ENCODE data around the gene TMEM53.

The TMEM53 gene

GRCh38 chr1:44719318-44719717 is 45.0 kb upstream of the TMEM53 start:
- Histone ChIP-seq H3K27ac (no peak overlapping the region), H3K27me3 (ENCODE audit: insufficient read depth, low read depth, severe bottlenecking) (no peaks in the 10 kb centered on the region), H3K4me3 (ENCODE audit: low read depth, low read length) (no peak overlapping the region), H3K36me3 (no peaks in the 10 kb centered on the region), H3K9me3 (ENCODE audit: severe bottlenecking) (no peaks in the 10 kb centered on the region)
- DNase-seq = no peak
- TF ChIP-seq CTCF (IDR thresholded peaks at IDR 0.05; ENCODE audit: low read depth, low read length) = no peak

- Histone ChIP-seq H3K36me3 (no peaks in the 10 kb centered on the region), H3K9me3 (ENCODE audit: severe bottlenecking) (no peaks in the 10 kb centered on the region), H3K27me3 (ENCODE audit: insufficient read depth, low read depth, severe bottlenecking) (no peaks in the 10 kb centered on the region), H3K4me3 (ENCODE audit: low read depth, low read length) (no peak overlapping the region), H3K27ac (no peak overlapping the region)
- no peak for DNase-seq
- TF ChIP-seq CTCF (IDR thresholded peaks at IDR 0.05; ENCODE audit: low read depth, low read length) = no peak
These were observed 43.8 kb upstream of the TMEM53 start for GRCh38 chr1:44718091-44718490.

- Histone ChIP-seq H3K27me3 (ENCODE audit: insufficient read depth, low read depth, severe bottlenecking) (no peaks in the 10 kb centered on the region), H3K27ac (no peak overlapping the region), H3K36me3 (no peaks in the 10 kb centered on the region), H3K4me3 (ENCODE audit: low read depth, low read length) (no peak overlapping the region), H3K9me3 (ENCODE audit: severe bottlenecking) (no peaks in the 10 kb centered on the region)
- DNase-seq = no peak
- no peak for TF ChIP-seq CTCF (IDR thresholded peaks at IDR 0.05; ENCODE audit: low read depth, low read length)
These were observed 43.4 kb upstream of the TMEM53 start for GRCh38 chr1:44717653-44718052.

- Histone ChIP-seq H3K27me3 (ENCODE audit: insufficient read depth, low read depth, severe bottlenecking) (no peaks in the 10 kb centered on the region), H3K9me3 (ENCODE audit: severe bottlenecking) (no peaks in the 10 kb centered on the region), H3K27ac (no peak overlapping the region), H3K4me3 (ENCODE audit: low read depth, low read length) (no peak overlapping the region), H3K36me3 (no peaks in the 10 kb centered on the region)
- no peak for DNase-seq
- no peak for TF ChIP-seq CTCF (IDR thresholded peaks at IDR 0.05; ENCODE audit: low read depth, low read length)
These were observed 42.9 kb upstream of the TMEM53 start for GRCh38 chr1:44717156-44717555.

GRCh38 chr1:44714944-44715571 is 40.8 kb upstream of the TMEM53 start:
- no peaks in the 10 kb centered on the region for H3K27me3 ChIP-seq (ENCODE audit: insufficient read depth, low read depth, severe bottlenecking)
- H3K4me3 ChIP-seq (ENCODE audit: low read depth, low read length) = no peak overlapping the region
- DNase-seq = peak; percentile 70
- TF ChIP-seq CTCF (IDR thresholded peaks at IDR 0.05; ENCODE audit: low read depth, low read length) = peak; percentile 87
- no peak overlapping the region for H3K27ac ChIP-seq
- no peaks in the 10 kb centered on the region for H3K9me3 ChIP-seq (ENCODE audit: severe bottlenecking)
- no peaks in the 10 kb centered on the region for H3K36me3 ChIP-seq

GRCh38 chr1:44714532-44714931 is 40.3 kb upstream of the TMEM53 start:
- Histone ChIP-seq H3K9me3 (ENCODE audit: severe bottlenecking) (no peaks in the 10 kb centered on the region), H3K4me3 (ENCODE audit: low read depth, low read length) (no peak overlapping the region), H3K27ac (no peak overlapping the region), H3K36me3 (no peaks in the 10 kb centered on the region), H3K27me3 (ENCODE audit: insufficient read depth, low read depth, severe bottlenecking) (no peaks in the 10 kb centered on the region)
- DNase-seq = no peak
- no peak for TF ChIP-seq CTCF (IDR thresholded peaks at IDR 0.05; ENCODE audit: low read depth, low read length)

Data from WERI-Rb-1 (cell line).